RCC 7860 (cell line): ENCODE data around the gene CCDC122.

Experiments used
- DNase-seq: peaks from one replicate; pipeline ENCODE4 v3.0.0-alpha.2; 2015; ENCODE audit warnings: low spot score
- FAIRE-seq: peaks from 2 replicates; lab custom pipeline; 2012; peaks lifted over from hg19 to GRCh38; lab: Jason Lieb, UNC

The CCDC122 gene

DNA sequence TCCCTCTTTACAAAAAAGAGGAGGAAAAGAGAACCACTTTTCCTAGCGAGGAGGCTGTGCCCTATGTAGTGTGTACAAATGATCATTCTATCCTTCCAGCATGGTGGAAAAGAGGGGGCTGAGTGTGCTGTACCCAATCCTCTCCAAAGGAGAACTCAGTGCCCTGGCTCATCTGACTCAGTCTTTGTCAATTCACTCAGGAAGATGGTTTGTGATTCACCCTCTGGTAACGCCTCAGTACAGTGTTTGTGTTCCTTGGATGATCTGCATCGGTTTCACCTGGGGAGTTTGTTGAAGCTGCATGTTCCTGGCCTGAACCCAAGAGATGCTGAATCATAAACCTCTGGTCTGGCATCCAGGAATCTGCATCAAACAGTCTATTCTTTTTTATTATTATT lies 74.5 kb downstream of the CCDC122 start:
- FAIRE-seq (peak; percentile 81), DNase-seq (peak; percentile 88)

DNA sequence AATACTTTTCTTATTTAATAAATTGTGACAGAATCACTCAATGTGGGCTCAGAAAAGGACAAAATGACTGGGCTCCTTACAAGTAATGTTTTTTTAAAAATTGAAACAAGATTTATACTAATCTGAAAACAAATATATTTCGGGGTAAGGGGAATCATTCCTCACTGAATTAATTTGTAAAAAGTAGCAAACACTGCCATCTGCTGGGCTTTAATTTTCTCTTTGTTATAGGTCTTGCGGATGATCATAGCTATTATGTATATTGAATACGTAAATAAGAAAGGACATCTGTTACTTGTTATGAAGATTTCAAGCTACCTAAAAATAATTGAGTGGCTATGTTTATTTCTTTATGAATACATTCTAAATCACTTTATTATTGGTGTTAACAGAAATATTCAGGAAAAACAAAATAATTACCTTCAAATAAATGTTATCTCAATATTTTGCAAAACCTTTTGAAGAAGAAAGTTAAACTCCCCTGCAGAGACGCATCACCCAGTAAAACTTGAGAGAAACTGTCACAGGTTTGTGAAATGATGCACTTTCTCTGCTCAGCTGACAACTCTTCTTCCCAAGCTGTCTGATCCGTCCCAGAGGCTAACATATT lies 75.0 kb downstream of the CCDC122 start:
- peak; percentile 76 for FAIRE-seq
- peak; percentile 18 for DNase-seq

DNA sequence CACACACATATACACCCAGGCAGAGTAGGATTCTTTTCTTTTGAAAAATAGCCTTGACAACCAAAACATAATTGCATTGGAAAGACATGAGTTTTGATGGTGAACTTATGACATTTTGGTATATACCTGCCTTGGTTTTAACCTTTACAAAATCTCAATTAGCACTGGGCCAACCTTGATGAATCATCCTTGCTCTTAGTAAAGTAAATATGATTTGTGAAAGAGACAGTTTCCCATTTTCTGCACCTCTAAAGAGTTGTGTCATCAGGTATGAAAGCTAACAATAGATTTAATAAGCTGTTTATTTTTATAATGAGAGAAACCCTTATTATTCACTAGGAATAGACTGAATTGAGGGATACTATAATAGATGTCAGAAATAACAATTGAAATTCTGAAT lies 77.0 kb downstream of the CCDC122 start:
- no peak for FAIRE-seq
- DNase-seq: no peak

DNA sequence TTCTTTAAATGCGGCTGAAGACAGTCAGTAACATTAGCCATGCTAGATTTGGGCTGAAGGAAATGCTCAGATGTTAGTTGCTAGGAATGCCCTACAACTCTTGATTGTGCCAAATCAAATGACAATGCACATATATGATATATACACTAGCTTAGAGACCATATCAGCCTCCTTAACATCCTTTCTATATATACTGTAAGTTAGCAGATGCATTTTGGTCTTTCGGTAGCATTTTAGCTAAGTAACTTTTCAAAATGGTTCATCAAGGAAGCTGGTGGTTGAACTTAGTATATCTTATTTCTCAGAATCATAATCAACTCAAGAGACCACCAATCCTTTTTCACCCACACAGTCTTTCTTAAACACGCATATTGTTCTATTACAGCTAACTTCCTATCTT lies 78.7 kb downstream of the CCDC122 start:
- FAIRE-seq: no peak
- DNase-seq: no peak

DNA sequence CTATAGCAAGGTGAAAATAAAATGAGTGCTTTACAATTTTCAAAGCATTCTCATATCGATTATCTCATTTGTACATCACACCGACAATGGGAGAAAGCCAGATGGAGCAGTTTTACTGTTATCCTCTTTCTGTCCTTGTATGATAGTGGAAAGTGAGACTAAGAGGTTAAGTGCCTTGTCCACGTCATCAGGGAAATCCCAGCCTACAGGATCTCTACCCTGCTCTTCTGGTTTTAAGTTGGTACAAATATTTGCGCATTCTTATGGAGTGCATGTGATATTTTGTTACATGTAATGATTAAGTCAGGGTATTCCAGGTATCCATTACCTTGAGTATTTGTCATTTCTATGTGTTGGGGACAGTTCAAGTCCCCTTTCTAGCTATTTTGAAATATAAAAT lies 80.3 kb downstream of the CCDC122 start:
- FAIRE-seq: no peak

DNA sequence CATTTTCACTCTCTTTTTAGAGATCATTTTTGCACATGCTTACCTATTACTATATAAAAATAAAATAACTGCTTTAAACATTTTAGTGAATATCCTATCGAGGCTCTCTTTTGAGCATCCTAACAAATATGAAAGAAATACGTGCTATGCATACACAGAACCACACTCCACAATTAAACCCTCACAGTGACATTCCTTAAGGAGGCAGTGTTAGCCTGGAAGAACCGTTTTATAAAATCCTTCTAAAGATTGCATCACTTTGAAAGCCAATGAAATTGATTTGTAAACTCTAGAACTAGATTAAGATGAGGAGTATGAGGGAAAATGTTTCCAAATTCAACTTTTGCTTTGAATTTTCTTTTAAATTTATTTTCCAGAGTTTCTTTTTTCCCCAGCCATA lies 81.7 kb downstream of the CCDC122 start:
- FAIRE-seq (no peak), DNase-seq (no peak)

More for the DNA sequence above, 80.3 kb downstream of the CCDC122 start:
- DNase-seq: no peak

DNA sequence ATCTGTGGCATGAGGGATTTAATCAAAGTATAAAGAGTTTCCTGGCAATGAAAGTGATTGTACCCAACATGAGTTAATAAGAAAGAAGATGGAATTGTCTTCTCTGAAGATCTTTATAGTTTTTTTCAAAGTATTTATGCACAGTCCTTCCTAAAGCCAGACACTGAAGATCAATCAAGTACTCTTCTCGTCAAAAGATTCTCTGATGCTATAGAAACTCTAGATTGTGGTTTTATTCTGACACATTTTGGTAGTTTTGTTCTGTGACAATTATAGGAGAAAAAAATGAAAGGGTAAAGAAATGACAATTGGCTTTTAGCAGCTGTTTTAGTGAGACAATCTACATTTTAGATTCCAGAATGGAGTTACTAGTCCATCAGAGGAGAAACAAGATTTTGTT lies 82.4 kb downstream of the CCDC122 start:
- no peak for FAIRE-seq
- no peak for DNase-seq

DNA sequence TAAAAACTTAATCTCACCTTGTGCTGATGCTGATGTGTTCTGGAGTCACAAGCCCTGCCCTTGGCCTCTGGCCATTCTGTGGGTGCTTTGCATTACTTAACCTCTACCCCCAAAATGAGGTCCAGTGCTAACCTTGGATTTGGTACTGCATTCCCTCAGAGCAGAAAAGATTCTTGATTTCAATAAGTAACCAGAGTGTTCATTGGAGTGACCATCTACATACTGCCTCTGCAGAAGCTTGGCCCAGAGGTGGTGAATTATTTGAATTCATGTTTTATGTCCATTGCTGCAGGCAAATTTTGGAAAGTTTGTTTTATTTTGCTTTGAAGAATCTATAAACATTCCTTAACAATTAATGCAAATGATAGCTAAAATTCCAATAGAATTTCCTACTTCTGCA lies 85.1 kb downstream of the CCDC122 start:
- no peak for FAIRE-seq

DNA sequence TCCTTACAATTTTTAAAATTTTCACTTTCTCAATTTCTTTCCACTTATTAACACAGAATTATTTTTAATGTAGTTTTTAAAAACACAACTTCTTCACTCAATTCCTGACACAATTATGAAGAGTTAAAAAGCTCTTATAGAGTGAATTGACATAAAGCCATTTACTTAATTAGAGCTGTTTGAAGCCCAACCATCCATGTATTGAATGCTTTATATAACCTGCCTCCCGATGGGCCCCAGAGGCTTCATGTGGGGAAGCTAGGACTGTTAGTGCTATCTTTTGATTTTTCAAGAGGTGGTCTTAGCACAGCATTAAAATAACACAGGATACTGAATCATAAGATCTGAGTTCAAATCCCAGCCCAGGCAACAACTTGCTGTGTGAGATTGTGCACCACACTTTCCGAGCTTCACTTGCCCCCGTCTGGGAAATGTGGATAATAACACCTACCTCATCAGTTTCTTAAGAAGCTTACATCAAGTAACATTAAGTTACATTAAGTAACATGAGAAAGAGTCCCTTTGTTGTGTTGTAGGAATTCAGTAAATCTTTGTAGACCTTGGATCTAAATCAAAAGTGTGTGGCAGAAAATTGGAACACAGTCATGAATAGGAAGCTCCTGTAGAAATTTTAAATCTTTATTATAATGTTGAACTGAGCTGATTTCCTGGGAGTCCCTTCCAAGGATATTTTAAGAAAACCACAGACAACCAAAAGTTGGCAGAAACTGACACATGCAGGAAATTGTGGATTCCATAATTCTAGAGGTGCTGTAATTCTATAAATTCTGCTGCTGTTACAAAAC lies 87.3 kb downstream of the CCDC122 start:
- no peak for FAIRE-seq
- DNase-seq: no peak

More for the DNA sequence above, 85.1 kb downstream of the CCDC122 start:
- DNase-seq: no peak

DNA sequence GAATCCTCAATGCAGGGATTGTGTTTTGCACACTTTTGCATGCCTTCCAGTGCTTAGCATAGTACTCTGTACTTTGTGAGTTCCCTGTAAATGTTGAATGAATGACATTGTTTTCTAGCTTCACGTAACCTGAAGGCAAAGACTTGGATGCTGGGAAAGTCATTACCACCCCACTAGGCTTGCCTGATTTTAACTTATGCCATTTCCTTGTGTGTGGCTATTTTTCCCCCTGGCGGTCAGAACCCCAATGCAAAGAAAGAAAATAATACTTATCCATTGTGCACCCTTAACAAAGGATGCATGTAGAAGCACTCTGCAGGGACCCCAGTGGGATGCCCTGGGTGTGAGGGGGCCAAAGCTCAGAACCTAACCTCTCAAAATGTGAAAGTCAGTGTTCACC lies 91.5 kb downstream of the CCDC122 start:
- DNase-seq (no peak), FAIRE-seq (no peak)

DNA sequence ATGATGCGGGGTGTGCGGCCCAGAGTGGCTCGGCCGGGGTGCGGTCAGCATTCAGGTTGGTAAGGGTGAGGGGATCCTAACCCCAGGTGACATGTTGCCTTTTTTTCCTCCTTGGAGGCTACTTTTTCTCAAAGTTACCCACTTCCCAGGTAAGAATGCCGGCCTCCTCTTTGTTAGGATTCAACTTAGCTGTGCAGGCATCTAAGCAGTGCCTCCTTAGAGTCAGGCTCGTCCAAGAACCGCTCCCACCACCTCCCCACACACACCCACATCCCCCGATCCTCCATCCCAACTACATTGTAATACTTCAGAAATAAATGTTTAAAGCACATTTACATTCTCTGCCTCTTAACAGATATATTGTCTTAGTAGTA lies 92.0 kb downstream of the CCDC122 start:
- FAIRE-seq (no peak), DNase-seq (no peak)

DNA sequence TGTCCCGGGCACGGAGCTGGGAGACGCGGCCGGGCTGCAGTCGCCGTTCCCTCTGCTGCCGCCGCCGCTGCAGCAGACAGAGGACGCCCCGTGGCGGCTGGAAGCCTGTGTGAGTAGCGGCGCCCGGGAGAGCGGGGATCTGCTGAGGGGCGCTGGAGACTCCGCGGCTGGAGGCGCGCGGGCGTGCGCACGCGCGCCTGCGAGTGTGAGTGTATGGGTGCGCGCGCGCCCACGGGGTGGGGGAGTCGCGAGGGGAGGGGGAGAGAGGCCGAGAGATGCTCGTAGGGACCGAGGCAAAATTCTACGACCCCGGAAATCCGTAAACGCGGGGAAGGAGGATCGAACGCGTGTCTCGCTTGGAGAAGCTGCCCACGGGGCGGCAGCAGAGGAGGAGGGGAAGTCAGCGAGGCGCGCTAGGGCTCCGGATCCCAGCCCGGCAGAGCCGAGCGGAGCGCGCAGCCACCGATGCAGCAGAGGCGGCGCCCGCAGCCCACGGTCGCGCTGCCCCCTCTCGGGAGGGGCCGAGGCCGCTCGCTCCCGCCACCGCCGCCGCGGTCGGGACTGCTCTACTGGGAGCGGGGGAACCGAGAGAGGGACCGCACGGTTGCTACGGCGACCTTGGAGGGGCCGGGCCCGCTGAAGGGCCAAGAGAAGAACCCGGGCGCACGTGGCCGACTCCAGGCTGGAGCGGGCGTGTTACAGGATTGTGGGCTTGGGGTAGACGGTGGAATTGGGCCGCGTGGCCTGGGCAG lies 92.6 kb downstream of the CCDC122 start, which contains the start of gene ENOX1:
Gene ENOX1, minus strand, starts transcription at position 207 of the 752 bp plus-strand sequence.
- no peak for DNase-seq
- no peak for FAIRE-seq

DNA sequence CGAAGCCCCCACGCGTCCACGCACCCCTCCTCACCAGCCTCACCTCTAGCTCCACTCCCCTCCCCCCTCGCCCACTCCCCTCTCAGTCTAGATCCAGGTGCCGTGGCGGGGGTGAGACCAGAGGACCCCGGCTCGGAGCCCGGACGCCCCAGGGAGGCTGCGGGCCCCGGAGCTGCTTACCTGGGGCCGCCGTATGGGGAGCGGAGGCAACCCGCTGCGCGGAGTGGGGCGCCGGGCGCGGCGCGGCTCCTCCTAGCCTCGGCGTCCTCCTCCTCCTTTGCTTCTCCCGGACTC lies 93.1 kb downstream of the CCDC122 start:
- FAIRE-seq: no peak
- DNase-seq: no peak
